HG03432 (cell line): ENCODE results near the gene CGB8.
"Not testable (repeated sequence)": the region's sequence is repeated elsewhere in the genome, so short reads cannot be mapped to it uniquely, and the experiment has no call there.

Experiments used
- ATAC-seq: cut with Tn5 transposase; IDR thresholded peaks from one replicate; pipeline ENCODE4 v1.9.1; 2021; ENCODE audit warnings: mild to moderate bottlenecking, moderate library complexity; ENCODE audit not compliant: unreplicated experiment

CGB8 gene

DNA sequence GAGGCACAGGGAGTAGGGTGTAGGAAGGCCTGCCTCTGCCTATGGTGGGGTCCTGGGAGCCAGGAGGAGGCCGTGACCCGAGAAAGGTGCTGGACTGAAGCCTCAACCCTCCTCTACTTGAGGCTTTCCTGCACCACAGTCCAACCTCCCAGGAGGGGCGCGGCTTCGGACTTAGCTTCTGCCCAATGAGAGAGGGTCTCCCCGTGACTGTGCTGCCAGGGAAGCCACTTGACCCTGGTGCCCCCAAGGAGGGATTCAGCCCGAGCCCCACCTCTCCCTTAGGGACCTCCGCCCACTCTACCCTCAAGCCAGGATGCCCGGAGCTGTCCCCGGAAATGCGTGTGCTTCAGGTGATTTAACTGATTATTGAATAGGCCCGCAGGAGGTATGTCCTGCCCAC lies at the start of gene CGB8:
TSS of gene CGB8 (minus strand) at position 101 of the 400 bp plus-strand sequence. CDS start 372 bp downstream, outside the sequence.
- ATAC-seq = not testable (repeated sequence)

DNA sequence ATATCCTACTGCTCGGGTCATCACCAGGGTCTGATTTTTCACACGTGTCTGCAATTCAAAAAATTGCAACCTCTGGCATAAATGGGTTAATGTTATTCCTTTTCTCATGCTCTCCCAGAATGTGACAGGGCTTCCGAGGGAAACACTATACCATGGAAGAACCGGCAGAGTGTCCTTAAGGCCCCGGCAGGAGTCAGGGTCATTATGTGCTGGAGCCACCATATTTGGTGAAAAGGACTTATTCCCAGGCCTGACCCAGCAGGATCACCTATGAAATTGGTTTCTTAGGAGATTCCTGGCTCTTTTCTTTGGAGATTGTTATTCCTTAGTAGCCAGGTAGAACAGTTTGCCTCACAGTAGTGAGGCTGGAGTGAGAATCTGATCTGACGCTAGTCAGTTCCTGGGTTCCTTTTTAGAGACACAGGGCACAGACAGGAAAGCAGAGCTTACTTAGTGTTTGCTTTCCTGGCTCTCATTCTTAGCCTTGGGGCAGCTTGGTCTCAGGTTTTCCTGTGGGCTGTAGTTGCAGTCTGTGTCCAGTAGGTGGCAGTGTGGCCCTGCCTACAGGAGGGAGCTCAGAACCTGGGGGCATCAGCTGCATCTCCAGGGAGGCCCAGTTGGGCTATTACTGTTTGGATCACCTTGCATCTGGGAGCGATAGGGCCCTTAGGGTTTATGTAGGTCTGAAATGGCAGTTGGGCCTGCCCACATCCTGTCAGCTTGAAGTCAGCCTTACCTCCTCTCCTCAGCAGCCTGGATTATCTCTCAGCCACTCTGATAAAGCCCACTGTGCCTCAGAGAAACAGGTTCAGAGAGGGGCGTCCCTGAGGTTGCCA lies 48.8 kb upstream of the CGB8 start:
- no peak for ATAC-seq

DNA sequence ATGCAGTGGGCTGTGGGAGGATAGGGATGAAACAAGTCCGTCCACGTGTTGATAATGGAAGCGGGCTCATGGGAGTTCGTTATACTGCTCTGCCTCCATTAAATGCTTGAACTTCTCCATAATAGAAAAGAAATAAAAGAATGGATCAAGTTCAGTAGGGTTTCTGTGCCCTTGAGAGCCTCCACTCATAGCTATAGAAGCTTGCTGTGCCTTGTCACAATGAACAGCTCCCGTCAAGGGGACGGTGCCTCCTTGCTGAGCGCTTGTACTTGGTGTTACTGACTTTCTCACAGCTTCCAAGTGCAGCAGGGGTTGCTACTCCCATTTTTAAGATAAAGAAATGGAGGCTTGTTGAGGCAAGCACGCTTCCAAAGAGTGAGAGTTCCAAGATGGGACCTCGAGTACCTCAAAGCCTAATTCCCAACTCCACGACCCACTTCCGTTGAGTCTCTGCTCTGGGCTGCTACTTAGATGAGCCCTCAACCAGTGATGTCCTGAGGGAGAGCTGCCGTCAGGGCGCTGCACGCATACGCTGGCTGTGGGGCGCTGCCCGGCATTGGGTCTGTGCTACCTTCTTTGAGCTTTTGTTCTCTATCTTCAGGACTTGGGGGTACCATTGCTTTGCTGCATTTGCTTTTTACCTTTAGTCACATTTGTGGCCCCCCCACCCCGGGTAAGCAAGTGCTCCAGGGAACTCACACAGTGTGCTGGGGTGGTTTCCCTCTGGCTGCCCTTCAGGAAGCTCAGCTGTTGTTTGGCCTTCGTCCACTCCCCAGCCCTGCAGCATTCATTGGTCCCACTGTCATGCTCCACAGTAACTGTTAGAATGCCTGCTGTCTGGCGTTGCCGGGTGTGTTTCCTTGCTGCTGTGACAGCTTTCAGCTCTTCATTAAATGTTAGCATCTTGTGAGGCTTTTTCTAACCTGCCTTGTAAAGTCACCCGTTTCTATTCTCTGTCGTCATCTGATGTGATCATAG lies 45.9 kb upstream of the CGB8 start:
- no peak for ATAC-seq

DNA sequence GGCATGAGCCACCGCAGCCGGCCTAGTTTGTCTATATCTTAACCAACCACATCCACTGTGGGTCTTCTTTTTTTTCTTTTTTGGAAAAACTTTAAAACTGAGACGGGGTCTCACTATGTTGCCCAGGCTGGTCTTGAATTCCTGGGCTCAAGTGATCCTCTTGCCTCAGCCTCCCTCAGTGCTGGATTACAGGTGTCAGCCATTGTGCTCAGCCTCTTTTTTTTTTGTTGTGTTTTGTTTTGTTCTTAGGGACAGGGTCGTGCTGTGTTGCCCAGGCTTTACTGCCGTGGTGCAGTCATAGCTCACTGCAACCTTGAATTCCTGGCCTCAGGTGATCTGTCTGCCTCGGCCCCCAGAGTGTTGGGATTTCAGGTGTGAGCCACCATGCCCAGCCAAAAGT lies 43.8 kb upstream of the CGB8 start:
- no peak for ATAC-seq

DNA sequence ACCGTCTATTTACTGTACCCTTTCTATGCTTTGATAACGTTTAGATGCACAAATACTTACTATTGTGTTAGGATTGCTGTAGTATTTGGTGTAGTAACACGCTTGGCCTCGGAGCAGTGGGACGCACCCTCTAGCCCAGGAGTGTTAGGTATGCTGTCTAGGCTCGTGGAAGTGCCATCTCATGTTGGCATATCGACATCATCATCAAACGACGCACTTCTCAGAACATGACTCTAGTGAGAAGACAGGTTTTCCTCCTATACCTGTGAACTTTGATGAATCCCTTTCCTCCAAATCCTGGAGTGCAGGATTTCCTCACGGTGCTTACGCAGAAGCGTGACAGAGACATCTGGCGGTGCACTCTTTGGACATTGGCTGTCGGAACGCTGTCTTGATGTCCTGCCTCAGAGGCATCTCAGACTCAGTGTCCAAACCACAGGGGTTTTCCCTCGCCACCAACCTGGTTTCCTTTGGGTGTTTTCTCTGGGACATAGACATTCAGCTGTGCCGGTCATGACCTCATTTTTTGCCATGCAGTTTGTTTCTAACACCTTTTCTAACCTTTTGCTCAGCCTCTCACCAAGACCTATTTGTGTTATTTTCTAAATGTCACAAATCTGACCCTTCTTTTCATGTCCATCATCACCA lies 42.6 kb upstream of the CGB8 start:
- ATAC-seq = no peak

DNA sequence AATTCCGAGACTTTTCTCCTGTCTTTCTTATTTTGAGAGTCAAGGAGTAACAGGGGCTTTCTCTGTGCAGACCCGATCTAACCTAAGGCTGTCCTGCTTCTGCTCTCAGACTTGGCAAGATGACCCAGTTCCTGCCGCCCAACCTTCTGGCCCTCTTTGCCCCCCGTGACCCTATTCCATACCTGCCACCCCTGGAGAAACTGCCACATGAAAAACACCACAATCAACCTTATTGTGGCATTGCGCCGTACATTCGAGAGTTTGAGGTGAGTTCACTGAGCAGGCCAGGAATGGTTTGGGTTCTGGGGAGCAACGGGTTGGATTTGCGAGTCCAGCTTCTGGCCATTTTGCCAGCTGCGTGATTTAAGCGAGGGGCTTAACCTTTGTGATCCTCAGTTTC lies 37.4 kb upstream of the CGB8 start:
- ATAC-seq = no peak

DNA sequence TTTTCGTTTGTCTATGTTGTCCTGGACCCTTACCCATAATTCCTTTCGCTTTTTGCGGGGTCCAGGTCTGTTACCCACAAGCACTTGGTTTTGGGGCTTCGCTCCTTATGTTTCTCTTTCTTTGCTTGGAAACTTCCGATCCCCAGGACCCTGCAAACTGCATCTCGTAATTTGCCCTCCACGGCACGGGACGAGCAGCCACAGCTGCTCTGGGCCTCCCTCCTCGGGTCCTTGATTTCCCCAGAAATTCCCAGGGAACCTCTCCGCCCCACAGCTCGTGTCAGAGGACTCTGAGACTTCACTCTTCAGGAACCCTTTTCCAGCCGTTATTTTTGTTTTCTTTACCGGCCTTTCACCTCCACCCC lies 36.9 kb upstream of the CGB8 start:
- ATAC-seq = no peak

DNA sequence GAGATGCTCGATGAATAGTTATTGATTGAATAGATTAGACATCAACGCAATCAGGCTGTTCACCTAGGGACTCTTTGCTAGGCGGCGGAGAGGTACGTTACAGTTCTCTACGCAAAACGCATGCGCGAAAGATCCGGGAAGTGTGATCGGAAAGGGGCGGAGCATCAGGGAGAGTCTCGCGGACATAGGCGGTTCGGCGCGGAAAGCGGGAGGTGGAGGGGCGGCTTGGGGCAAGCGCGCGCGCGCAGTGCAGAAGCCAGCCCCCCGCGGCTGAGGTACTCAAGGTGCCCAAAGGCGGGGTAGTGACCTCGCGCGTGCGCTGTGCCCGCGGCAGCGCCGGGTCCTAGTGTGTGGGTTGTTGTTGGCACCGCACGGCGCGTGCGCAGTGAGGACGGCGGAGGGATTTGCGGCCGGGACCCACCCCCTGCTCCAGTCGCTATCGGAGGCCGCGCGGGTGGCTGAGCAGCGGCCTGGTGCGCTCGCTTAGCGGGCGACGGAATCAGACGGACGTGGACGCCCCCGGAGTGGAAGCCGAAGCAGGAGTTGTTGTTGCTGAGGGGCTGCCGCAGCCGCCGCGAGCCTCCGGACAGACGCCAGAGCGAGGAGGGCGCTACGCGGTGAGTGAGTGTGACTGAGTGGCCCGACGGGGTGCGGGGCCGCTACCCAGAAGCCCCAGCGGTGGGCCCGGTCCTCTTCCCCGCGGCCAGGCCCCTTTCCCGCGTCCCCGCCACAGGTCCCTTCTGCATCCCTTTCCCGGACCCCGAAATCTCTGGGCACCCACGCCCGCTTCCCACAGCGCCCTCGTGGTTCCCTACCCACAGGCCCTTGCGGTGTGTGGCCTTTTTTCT lies 36.3 kb upstream of the CGB8 start, which contains the start of gene SNRNP70:
TSS of gene SNRNP70 (plus strand) at position 432 of the 848 bp plus-strand sequence. CDS start 964 bp downstream, outside the sequence.
- ATAC-seq = peak; percentile 85

DNA sequence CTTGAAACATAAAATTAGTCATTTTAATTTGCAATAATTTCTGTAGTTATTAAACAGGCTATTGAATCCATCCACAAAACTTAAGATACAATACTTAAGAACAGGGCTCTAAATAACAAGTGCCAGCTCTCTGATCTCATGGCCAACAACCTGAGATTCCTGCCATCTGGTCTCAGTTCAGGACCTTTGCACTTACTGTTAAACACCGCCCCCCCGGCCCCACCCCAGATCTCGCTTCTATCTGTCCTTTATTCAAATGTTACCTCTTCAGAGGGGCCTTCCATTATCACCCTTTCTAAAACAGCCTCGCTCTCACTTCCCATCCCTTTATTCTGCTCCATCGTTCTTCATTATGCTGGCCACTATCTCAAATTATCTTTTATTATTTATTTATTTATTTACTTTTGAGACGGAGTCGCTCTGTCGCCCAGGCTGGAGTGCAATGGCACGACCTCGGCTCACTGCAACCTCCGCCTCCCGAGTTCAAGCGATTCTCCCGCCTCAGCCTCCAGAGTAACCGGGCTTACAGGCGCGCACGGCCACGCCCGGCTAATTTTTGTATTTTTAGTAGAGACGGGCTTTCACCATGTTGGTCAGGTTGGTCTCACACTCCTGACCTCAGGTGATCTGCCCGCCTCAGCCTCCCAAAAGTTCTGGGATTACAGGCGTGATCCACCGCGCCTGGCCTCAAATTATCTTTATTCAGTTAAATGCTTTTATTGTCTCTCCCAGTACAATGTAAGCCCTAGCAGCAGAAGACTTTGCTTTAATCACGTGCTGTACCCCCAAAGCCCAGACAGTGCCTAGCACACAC lies 35.5 kb upstream of the CGB8 start:
- ATAC-seq = no peak

DNA sequence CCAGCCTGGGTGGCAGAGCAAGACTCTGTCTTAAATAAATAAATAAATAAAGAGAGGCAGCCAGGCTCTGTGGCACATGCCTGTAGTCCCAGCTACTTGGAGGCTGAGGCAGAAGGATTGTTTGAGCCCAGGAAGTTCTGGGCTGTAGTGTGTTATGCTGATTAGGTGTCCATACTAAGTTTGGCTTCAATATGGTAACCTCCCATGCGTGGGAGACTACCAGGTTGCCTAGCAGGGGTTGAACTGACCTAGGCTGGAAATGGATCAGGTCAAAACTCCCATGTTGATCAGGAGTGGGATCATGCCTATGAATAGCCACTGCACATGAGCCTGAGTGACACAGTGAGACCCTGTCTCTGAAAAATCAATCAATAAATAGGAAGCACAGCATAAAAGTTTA lies 32.4 kb upstream of the CGB8 start:
- ATAC-seq = no peak

DNA sequence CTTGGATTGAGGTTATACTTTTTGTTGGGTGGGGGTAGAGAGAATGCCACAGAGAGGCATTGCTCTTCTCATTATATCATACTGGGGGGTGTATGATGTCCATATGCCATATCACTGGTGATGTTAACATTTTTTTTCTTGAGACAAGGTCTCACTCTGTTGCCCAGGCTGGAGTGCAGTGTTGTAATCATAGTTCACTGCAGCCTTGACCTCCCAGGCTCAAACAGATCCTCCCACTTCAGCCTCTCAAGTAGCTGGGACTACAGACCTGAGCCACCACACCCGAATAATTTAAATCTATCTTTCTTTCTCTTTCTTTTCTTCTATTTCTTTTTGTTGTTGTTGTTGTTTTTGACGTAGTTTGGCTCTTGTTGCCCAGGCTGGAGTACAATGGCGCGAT lies 31.5 kb upstream of the CGB8 start:
- no peak for ATAC-seq

DNA sequence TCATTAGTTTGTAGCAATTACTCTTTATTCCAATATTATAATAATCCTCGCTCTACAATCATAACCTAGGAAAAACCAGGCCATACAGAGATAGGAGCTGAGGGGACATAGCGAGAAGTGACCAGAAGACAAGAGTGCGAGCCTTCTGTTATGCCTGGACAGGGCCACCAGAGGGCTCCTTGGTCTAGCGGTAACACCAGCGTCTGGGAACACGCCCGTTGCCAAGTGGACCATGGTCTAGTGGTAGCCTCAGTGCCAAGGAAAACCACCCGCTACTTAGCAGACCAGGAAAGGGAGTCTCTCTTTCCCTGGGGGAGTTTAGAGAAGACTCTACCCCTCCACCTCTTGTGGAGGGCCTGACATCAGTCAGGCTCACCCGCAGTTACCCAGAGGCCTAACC lies 26.0 kb upstream of the CGB8 start:
- ATAC-seq = not testable (repeated sequence)

DNA sequence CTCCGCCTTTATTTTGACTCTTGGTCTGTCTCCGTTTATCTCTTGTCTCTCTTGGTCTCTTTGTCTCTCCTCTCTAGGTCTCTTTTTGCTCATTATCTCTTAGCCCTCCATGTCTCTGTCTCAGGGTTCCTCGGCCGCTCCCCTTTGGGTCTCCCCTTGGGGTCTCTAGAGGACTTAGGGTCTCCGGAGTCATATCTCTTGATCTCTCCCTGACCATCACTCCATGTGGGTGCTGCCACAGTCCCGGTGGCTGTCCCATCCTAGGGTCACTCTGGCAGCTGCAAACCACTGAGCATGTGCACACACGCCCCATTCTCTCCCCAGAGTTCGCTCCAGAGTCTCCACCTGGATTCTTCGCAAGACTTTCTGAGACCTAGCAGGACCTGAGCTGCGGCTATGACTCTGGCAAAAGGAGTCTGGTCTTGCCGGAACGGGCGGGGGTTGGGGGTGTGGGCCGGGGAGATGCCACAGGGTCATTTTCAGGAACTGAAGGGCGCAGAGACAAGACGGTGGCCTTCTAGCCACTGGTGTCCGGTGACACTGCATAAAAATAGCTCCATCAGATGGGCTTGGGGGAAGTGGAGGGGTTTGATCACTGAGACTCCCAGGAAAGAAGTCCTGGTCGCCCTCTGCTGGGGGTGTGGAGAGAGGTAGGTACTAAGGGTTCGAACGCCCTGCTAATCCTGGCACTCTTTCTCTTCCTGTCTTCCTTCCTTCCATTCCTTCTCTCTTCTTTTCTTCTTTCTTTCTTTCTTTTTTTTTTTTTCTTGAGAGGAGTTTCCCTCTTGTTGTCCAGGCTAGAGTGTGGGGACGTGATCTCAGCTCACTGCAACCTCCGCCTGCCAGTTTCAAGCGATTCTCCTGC lies 24.8 kb upstream of the CGB8 start:
- no peak for ATAC-seq

DNA sequence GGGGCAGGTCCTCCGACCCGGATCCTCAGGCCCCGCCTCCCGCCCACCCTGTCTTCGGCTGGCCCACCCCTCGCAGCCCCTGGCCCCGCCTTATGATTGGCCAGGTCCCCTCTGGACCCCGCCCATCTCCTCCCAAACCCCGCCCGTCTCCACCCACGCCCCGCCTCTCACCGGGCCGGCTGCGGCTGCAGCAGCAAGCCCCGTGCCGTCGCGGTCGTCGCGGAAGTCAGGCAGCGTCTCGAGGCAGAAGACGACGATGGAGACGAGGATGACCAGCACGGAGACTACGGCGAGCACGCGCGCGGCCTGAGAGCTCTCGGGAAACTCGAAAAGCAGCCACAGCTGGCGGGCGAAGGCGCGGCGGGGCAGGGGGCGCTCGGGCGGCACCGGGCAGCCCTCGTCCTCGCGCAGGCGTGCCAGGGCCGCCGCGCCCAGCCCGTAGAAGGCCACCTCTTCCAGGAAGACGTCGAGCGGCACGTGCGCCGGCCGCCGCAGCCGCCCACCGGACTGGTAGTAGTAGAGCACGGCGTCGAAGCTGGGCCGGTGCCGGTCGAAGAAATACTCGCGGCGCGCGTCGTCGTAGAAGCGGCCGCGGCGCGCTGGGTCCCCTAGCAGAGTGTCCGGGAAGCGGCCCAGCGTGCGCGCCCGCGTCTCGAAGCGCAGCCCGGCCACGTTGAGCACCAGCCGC lies 23.1 kb upstream of the CGB8 start:
- no peak for ATAC-seq

DNA sequence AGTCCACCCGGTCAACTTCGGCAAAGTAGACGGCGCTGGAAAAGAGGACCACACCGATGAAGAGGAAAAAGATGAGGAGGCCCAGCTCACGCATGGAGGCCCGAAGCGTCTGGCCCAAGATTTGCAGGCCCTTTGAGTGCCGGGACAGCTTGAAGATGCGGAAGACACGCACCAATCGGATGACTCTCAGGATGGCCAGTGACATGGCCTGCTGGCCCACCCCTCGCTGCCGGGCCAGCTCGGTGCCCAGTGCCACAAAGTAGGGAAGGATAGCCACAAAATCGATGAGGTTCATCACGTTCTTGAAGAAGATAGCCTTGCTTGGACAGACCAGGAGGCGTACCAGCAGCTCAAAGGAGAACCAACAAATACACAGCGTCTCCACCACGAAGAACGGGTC lies 21.5 kb upstream of the CGB8 start:
- no peak for ATAC-seq

DNA sequence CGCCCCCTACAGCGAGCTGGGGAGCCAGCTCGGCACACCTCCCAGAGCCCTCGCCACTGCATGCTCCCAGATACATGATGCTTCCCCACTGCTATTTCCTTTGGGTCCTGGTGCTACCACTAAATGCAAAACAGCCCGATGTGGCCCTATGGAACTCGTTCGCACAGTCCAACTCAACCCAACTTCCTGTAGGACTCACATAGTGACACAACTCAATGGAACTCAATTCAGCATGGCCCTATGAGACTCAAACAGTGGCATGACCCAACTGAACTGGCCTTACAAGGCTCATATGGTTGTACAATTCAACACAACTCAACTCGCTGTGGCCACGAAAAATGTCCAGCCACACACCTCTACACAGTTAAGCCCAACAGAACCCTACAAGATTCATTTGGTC lies 20.1 kb upstream of the CGB8 start:
- ATAC-seq = no peak

DNA sequence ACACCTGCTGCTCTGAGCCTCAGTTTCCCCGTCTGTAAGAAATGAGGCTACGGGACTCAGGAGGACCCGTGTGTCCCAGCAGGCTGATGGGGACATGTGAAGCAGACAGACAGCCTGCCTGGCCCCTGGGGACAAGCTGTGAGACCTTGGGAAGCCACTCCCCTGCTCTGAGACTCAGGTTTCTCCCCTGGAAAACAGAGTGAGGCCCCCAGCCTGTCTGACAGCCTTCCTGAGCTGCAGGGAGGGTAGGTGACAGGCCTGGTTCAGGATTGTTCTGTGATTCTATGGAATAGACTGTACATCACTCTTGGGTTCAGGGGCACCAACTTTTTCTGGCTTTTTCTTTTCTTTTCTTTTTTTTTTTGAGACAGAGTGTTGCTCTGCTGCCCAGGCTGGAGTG lies 18.6 kb upstream of the CGB8 start:
- ATAC-seq = no peak

DNA sequence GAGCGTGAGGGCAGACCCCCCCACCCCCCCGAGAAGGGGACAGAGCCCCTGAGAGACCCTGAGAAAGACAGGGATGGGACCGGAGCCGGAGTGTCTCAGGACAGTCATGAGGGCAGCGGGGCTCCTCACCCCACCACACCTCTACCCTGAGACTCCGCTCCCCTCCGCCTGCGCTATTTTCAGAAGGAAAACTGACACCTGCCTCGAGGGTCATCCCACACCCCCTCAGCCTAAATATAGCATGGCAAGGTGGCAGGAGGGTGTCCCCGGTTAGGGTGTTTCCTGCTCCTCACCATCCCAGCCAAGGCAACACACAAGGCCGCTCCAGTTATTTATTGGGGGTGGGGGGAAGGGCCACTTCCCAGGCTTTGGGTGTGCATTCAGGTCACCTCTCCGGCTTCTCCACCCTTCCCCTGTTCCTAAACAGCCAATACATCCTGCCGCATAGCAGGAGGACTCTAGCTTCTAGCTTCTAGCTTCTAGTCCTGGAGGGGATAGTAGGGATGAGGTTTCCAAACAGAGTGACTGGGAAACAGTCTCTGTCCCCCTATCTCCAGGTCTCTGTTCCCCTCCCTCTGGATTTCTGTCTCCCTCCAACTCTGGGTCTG lies 17.1 kb upstream of the CGB8 start:
- no peak for ATAC-seq
